IPS-18a (cell line): ENCODE results near the gene USP9X.
"Not testable (repeated sequence)": the region's sequence is repeated elsewhere in the genome, so short reads cannot be mapped to it uniquely, and the experiment has no call there.

Experiments used
- H3K27ac ChIP-seq: one replicate; pipeline ENCODE4 v1.5.1; 2013; ENCODE audit warnings: low read length
- H3K27me3 ChIP-seq: one replicate; pipeline ENCODE4 v1.6.1; 2013; ENCODE audit warnings: mild to moderate bottlenecking, low read length; ENCODE audit not compliant: control insufficient read depth, insufficient read depth
- H3K36me3 ChIP-seq: one replicate; pipeline ENCODE4 v1.6.1; 2013; ENCODE audit warnings: low read depth, low read length; ENCODE audit not compliant: control insufficient read depth
- H3K4me1 ChIP-seq: one replicate; pipeline ENCODE4 v1.6.1; 2013; ENCODE audit warnings: low read depth, low read length; ENCODE audit not compliant: control insufficient read depth
- H3K4me3 ChIP-seq: one replicate; pipeline ENCODE4 v1.5.1; 2013; ENCODE audit warnings: low read length
- H3K9ac ChIP-seq: one replicate; pipeline ENCODE4 v1.6.1; 2013; ENCODE audit warnings: mild to moderate bottlenecking, low read length, moderate library complexity
- H3K9me3 ChIP-seq: one replicate; pipeline ENCODE4 v1.6.1; 2013; ENCODE audit warnings: low read depth, low read length; ENCODE audit not compliant: control insufficient read depth

Gene USP9X

DNA sequence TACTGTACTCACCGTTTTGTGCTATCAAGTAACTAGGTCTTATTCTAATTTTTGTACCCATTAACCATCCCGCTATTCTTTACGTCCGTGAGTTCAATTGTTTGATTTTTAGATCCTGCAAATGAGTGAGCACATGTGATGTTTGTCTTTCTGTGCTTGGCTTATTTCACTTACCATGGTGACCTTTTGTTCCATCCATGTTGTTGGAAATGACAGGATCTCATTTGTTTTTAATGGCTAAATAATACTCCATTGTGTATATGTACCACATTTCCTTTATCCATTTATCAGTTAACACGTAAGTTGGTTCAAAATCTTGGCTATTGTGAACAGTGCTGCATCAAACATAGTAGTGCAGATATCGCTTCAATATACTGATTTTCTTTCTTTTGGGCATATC lies 48.3 kb downstream of the USP9X start:
- Histone ChIP-seq H3K36me3 (peaks cover 59% of the 10 kb centered on the region), H3K27ac (no peak overlapping the region), H3K9ac (no peak overlapping the region), H3K9me3 (no peaks in the 10 kb centered on the region), H3K4me3 (no peak overlapping the region), H3K4me1 (no peaks in the 10 kb centered on the region), H3K27me3 (no peaks in the 10 kb centered on the region)

DNA sequence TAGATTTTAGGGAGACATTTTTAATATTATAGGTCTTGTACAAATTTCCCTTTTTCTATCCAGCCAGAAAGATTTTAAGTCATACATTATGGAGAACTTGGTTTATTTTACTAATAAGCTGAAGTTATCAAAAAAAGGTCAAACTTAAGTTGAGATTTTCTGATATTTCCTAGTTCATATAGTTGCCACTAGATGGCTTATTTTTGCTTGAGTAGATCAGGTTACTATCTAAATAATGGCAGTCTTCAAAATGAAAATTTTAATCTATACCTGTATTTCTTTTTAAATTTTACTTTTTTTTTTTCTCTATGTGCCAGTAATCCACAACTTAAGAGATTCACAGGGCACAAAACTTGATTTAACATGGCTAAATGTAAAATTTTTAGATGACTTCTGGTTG lies 52.3 kb downstream of the USP9X start:
- H3K27me3 ChIP-seq = no peaks in the 10 kb centered on the region
- no peaks in the 10 kb centered on the region for H3K4me1 ChIP-seq
- H3K27ac ChIP-seq = no peak overlapping the region
- no peak overlapping the region for H3K9ac ChIP-seq
- H3K9me3 ChIP-seq = no peaks in the 10 kb centered on the region
- peaks cover 66% of the 10 kb centered on the region for H3K36me3 ChIP-seq
- H3K4me3 ChIP-seq = no peak overlapping the region

DNA sequence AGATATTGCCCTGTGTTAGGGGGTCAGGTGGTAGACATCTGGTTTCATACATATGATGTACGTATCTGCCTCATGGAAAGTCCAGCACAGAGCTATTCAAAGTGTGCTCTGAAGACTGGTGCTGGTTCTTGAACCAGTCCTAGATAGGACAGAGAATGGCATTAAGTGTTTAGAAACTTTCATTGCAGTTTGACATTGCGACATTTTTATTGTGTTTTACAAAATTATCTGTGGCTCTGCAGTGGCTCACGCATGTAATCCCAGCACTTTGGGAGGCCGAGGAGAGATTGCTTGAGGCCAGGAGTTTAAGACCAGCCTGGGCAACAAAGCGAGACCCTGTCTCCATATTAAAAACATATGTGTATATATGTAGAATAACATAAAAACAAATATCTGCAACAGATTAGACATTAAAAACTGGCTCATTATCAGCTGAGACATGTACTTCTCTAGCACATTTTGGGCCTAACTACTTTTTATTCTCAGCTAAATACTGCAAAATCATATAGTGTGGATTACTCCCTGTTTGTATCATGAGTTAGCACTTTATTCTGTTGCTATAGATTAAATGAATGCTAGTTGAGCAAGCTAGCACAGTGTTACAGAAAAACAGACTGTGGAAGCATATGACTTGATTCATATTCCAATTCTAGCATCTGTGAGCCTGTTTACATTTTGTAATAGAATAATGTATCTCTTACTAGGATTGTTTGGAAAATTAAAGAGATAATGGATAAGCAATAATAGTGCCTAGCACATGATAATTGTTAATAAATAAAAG lies 57.1 kb downstream of the USP9X start:
- Histone ChIP-seq H3K27ac (no peak overlapping the region), H3K4me1 (no peaks in the 10 kb centered on the region), H3K27me3 (no peaks in the 10 kb centered on the region), H3K36me3 (peaks cover 82% of the 10 kb centered on the region), H3K9ac (no peak overlapping the region), H3K4me3 (no peak overlapping the region), H3K9me3 (no peaks in the 10 kb centered on the region)

DNA sequence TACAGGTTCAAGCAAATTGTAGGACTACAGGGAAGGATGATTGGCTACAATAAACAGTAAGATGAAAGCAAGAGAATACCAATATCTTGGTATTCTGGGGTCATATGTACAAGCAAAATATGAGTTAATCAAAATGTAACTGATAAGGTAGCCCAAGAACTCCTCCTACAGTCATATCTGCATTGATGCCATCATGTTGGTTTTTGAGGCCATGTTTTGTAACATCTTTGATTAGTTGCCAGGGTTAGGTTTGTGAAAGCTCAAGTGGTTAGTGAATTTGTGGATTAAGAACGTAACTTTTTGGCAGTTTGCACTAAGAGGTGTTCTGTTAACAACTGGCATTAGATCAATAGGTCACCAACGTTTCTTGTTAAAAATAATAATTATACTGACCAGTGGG lies 59.6 kb downstream of the USP9X start:
- H3K36me3 ChIP-seq = peaks cover 91% of the 10 kb centered on the region
- H3K27ac ChIP-seq = no peak overlapping the region
- no peaks in the 10 kb centered on the region for H3K4me1 ChIP-seq
- no peak overlapping the region for H3K4me3 ChIP-seq
- no peaks in the 10 kb centered on the region for H3K9me3 ChIP-seq
- H3K27me3 ChIP-seq = no peaks in the 10 kb centered on the region
- H3K9ac ChIP-seq = no peak overlapping the region

DNA sequence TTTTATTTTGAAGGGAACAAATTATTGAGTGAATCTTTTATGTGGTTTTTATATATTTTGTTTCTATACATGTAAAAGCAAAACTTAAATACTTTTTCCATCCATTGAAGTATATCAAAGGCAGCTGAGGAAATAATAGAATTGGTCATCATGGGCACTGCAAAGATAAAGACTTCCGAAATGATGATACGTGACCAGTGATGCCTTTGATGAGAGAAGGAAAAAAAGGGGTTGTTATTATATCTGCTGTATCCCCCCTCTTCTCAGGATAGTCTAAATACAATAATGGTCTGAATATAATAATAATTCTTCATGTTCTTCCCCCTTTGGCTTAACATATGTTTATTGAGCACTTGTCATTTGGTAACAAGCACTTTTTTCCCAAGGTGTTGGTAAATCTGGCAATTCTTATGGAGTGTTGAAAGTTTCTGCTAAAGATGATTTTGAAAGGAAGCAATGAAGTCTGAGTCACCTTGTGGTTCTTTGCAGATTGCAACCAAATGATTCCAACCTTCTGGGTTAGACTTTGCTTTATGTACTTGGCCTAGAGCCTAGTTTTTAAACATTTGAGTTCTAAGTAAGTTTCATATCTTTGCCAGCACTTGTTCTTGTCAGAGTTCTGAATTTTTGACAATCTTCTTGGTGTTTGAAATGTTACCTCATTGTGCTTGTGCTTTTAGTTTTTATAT lies 60.8 kb downstream of the USP9X start:
- Histone ChIP-seq H3K27ac (no peak overlapping the region), H3K4me3 (no peak overlapping the region), H3K9me3 (no peaks in the 10 kb centered on the region), H3K36me3 (peaks cover 92% of the 10 kb centered on the region), H3K27me3 (no peaks in the 10 kb centered on the region), H3K4me1 (no peaks in the 10 kb centered on the region), H3K9ac (no peak overlapping the region)

DNA sequence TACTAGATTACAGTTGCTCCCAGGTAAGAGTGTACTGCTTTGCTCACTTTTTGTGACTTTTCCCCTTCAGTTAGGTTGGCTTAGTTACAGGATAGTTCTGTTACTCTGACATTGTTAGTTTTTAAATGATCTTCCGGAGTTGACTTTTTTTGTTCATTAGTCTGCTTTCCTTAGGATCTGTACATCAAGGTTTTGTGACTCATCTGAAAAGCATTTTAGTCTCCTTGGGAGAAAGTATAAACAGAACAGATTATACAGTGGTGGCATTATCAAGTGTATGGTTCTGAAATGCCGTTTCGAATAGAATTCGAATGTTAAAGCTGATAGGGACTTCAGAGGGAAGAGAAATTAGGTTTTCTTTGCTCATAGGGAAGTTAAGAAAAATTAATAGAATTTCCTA lies 63.3 kb downstream of the USP9X start:
- Histone ChIP-seq H3K4me3 (no peak overlapping the region), H3K27ac (no peak overlapping the region), H3K9me3 (no peaks in the 10 kb centered on the region), H3K36me3 (peaks cover 94% of the 10 kb centered on the region), H3K4me1 (peaks cover 5% of the 10 kb centered on the region), H3K9ac (no peak overlapping the region), H3K27me3 (no peaks in the 10 kb centered on the region)

DNA sequence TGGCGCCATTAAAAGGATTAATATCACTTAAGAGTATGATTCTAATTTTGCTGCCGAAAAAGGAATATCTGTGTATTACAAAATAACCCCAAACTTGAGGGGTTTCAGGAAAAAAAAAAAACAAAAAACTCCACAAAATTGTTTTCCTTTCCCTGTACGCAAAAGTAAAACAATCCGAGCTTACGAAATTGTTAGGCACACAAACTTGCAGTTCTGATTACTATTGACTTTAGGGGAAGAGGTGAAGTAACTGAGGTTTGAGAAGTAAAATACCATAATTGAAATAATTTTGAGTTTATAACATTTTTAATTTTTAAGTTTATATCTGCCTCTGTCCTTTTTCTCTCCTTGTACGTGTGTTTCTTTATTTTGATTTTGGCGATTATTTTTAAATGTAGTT lies 64.8 kb downstream of the USP9X start:
- Histone ChIP-seq H3K4me3 (no peak overlapping the region), H3K36me3 (peaks cover 94% of the 10 kb centered on the region), H3K9ac (no peak overlapping the region), H3K27ac (no peak overlapping the region), H3K4me1 (peaks cover 5% of the 10 kb centered on the region), H3K27me3 (no peaks in the 10 kb centered on the region), H3K9me3 (no peaks in the 10 kb centered on the region)

DNA sequence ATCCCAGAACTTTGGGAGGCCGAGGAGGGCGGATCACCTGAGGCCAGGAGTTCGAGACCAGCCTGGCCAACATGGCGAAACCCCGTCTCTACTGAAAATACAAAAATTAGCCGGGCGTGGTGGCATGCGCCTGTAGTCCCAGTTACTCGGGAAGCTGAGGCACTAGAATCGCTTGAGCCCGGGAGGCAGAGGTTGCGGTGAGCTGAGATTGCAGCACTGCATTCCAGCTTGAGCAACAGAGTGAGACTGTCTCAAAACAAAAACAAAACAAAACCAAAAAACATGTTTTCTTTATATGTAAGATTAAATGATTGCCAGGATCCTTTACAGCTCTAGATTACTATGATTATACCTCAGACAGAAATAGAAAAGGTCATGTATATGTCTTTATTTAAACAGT lies 66.5 kb downstream of the USP9X start:
- H3K36me3 ChIP-seq = peaks cover 94% of the 10 kb centered on the region
- not testable (repeated sequence) for H3K4me1 ChIP-seq, H3K27ac ChIP-seq, H3K27me3 ChIP-seq, H3K4me3 ChIP-seq, H3K9me3 ChIP-seq, H3K9ac ChIP-seq

DNA sequence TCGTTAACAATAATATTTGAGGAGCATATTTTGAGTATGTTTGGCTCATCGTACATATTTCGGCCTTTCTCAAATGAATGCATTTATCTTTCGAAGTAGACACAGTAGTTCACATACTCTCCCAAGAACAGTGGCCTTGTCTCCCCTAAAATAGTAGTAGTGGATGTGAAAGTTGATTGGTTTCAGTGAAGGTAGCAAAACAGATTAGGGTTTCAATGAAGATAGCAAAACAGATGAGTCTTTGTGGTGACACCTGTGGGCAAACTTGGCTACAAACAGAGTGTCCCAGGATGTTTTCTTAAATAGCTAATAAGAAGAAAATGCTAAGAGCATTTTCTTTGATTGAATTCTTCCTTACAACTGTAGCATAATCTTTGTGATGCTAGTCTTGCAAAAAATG lies 67.0 kb downstream of the USP9X start:
- H3K27me3 ChIP-seq = no peaks in the 10 kb centered on the region
- H3K9ac ChIP-seq = no peak overlapping the region
- H3K9me3 ChIP-seq = no peaks in the 10 kb centered on the region
- H3K36me3 ChIP-seq = peaks cover 94% of the 10 kb centered on the region
- H3K4me1 ChIP-seq = peaks cover 5% of the 10 kb centered on the region
- H3K27ac ChIP-seq = no peak overlapping the region
- H3K4me3 ChIP-seq = no peak overlapping the region

DNA sequence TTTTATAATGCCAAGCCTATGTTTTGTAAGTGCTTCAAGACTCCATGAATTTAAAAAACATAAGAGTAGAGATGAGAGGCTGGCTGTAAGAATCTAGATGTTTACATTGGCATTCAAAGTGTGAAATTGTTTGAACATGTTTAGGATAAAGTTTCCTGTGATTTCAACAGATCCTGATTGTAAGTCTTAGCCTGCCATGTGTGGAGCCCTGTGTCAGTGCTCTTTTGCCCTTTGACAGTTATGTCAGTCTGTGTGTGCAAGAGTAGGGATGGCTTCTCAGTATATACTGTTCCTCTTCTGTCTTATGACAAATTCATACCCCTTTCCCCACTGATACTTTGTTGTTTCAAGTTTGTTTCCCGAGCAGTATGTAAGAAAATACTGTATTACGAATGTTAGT lies 68.2 kb downstream of the USP9X start:
- no peak overlapping the region for H3K4me3 ChIP-seq
- H3K9me3 ChIP-seq = no peaks in the 10 kb centered on the region
- H3K27ac ChIP-seq = no peak overlapping the region
- H3K9ac ChIP-seq = no peak overlapping the region
- peaks cover 85% of the 10 kb centered on the region for H3K36me3 ChIP-seq
- peaks cover 5% of the 10 kb centered on the region for H3K4me1 ChIP-seq
- no peaks in the 10 kb centered on the region for H3K27me3 ChIP-seq

DNA sequence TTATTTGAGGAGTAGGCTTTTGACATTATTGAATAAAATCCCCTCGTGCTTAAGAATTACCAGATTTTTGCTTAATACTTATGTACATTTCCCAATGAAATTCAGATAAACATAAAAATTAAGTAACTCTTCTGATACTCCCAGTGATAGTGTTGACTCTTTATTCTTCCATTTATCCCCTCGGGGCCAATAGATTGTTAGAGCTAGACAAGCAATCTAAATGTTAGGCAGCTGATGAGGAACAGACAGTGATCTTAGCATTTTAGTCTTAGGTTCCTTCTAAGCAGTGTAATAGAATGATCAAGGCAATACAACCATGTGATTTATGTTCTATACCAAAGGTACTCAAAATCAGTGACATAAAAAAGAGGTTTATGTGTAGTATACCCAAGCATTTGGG lies 68.7 kb downstream of the USP9X start:
- Histone ChIP-seq H3K9me3 (no peaks in the 10 kb centered on the region), H3K4me3 (no peak overlapping the region), H3K36me3 (peaks cover 83% of the 10 kb centered on the region), H3K4me1 (peaks cover 5% of the 10 kb centered on the region), H3K9ac (no peak overlapping the region), H3K27ac (no peak overlapping the region), H3K27me3 (no peaks in the 10 kb centered on the region)

DNA sequence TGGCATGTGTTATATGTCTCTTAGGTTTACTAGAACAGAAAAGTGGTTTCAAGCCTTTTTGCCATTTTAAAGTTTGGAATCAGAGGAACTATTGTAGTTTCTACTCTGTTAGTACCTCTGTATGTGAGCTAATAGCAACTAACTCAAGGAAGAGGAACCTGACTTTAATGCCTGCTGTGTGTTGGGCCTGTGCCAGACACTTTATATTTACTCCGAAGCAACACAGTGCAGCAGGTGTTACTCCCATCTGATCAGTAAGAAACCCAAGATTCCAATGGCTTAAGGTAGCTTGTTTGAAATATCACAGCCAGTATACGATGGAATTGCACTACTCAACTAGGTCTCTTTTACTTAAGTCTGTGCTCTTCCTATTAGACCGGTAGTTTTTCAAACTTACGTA lies 79.2 kb downstream of the USP9X start:
- no peak overlapping the region for H3K9ac ChIP-seq
- H3K27ac ChIP-seq = no peak overlapping the region
- no peaks in the 10 kb centered on the region for H3K9me3 ChIP-seq
- H3K4me3 ChIP-seq = no peak overlapping the region
- H3K27me3 ChIP-seq = no peaks in the 10 kb centered on the region
- H3K4me1 ChIP-seq = no peaks in the 10 kb centered on the region
- peaks cover 47% of the 10 kb centered on the region for H3K36me3 ChIP-seq
